HEK293T (cell line): Measurements from ENCODE around the gene SCMH1.

Experiments used
- CTCF ChIA-PET: fragments of 350-600 bp; formaldehyde crosslinking; extraction: SDS; loops from one replicate; lab custom pipeline; 2021; ENCODE audit warnings: antibody characterized with exemption, inconsistent platforms; lab: Yijun Ruan, JAX
- POLR2A ChIA-PET: fragments of 350-600 bp; formaldehyde crosslinking; extraction: SDS; loops from one replicate; lab custom pipeline; 2020; ENCODE audit warnings: antibody characterized with exemption, inconsistent platforms; lab: Yijun Ruan, JAX
- DNase-seq: peaks from one replicate; pipeline ENCODE4 v3.0.0; 2012; ENCODE audit warnings: mixed read lengths; ENCODE audit errors: extremely low spot score
- ARNT ChIP-seq: fragments of 450-650 bp; IDR thresholded peaks from 2 replicates; pipeline ENCODE4 v1.6.1; 2017; ENCODE audit warnings: mild to moderate bottlenecking
- BHLHE40 ChIP-seq: fragments of 450-650 bp; IDR thresholded peaks from 2 replicates; pipeline ENCODE4 v1.6.1; 2016; ENCODE audit warnings: mild to moderate bottlenecking, moderate library complexity, borderline replicate concordance
- CTBP1 ChIP-seq: fragments of 450-650 bp; IDR thresholded peaks from 2 replicates; pipeline ENCODE4 v1.6.1; 2016; ENCODE audit warnings: borderline replicate concordance
- ELF4 ChIP-seq: fragments of 450-650 bp; IDR thresholded peaks from 2 replicates; pipeline ENCODE4 v1.6.1; 2017; ENCODE audit warnings: antibody characterized with exemption
- FOXA1 ChIP-seq: fragments of 450-650 bp; IDR thresholded peaks from 2 replicates; pipeline ENCODE4 v1.6.1; 2016; ENCODE audit warnings: mild to moderate bottlenecking
- FOXK2 ChIP-seq: fragments of 450-650 bp; IDR thresholded peaks from 2 replicates; pipeline ENCODE4 v1.6.1; 2016; ENCODE audit warnings: mild to moderate bottlenecking
- FOXM1 ChIP-seq: fragments of 450-650 bp; IDR thresholded peaks from 2 replicates; pipeline ENCODE4 v1.6.1; 2017; ENCODE audit warnings: mild to moderate bottlenecking, borderline replicate concordance
- HDGF ChIP-seq: fragments of 450-650 bp; IDR thresholded peaks from 2 replicates; pipeline ENCODE4 v1.6.1; 2017; ENCODE audit warnings: antibody characterized with exemption, borderline replicate concordance
- L3MBTL2 ChIP-seq: fragments of 450-650 bp; conservative IDR thresholded peaks from 2 replicates; pipeline ENCODE4 v1.6.1; 2016; ENCODE audit warnings: mild to moderate bottlenecking
- LEF1 ChIP-seq: fragments of 450-650 bp; IDR thresholded peaks from 2 replicates; pipeline ENCODE4 v1.6.1; 2017; ENCODE audit warnings: mild to moderate bottlenecking, borderline replicate concordance
- NFRKB ChIP-seq: fragments of 450-650 bp; IDR thresholded peaks from 2 replicates; pipeline ENCODE4 v1.6.1; 2016; ENCODE audit warnings: mild to moderate bottlenecking, moderate library complexity
- PKNOX1 ChIP-seq: fragments of 450-650 bp; IDR thresholded peaks from 2 replicates; pipeline ENCODE4 v1.6.1; 2016
- SP1 ChIP-seq: fragments of 450-650 bp; IDR thresholded peaks from 2 replicates; pipeline ENCODE4 v1.6.1; 2017
- SUZ12 ChIP-seq: fragments of 450-650 bp; IDR thresholded peaks from 2 replicates; pipeline ENCODE4 v1.6.1; 2016; ENCODE audit warnings: mild to moderate bottlenecking
- TARDBP ChIP-seq: fragments of 450-650 bp; IDR thresholded peaks from 2 replicates; pipeline ENCODE4 v1.6.1; 2016
- ZNF384 ChIP-seq: fragments of 450-650 bp; IDR thresholded peaks from 2 replicates; pipeline ENCODE4 v1.6.1; 2016

SCMH1 gene

GRCh38 chr1:41097105-41097504, 145.0 kb downstream of the SCMH1 start:
- DNase-seq, result no peak
- ChIA-PET POLR2A (no interaction called here), CTCF (no interaction called here)
- TF ChIP-seq L3MBTL2, result no peak
- no peak for TF ChIP-seq SP1
- TF ChIP-seq FOXK2, result no peak
- no peak for TF ChIP-seq ELF4
- no peak for TF ChIP-seq ZNF384
- TF ChIP-seq ARNT, result no peak
- no peak for TF ChIP-seq FOXM1
- no peak for TF ChIP-seq TARDBP
- no peak for TF ChIP-seq PKNOX1
- no peak for TF ChIP-seq HDGF
- no peak for TF ChIP-seq FOXA1

- DNase-seq, result no peak
- CTCF ChIA-PET, result no interaction called here
- no peak for TF ChIP-seq SUZ12
- no peak for TF ChIP-seq ARNT
- TF ChIP-seq SP1, result no peak
- no peak for TF ChIP-seq FOXM1
- TF ChIP-seq FOXK2, result no peak
- POLR2A ChIA-PET, result no interaction called here
Observed at GRCh38 chr1:41093826-41094225, 148.3 kb downstream of the SCMH1 start.

GRCh38 chr1:41086921-41087320, 155.2 kb downstream of the SCMH1 start:
- ChIA-PET POLR2A (no interaction called here), CTCF (interaction anchor here (1.4 kb wide), 1 partner anchor 429 kb away, joined by 3 read pairs; no protein-coding TSS in a partner anchor)
- no peak for TF ChIP-seq HDGF
- no peak for TF ChIP-seq ARNT
- TF ChIP-seq ELF4, result no peak
- TF ChIP-seq SUZ12, result no peak
- no peak for TF ChIP-seq FOXM1
- DNase-seq, result no peak

- no peak for TF ChIP-seq ARNT
- TF ChIP-seq L3MBTL2, result no peak
- TF ChIP-seq CTBP1, result no peak
- DNase-seq, result no peak
- CTCF ChIA-PET, result no interaction called here
- POLR2A ChIA-PET, result no interaction called here
Observed at GRCh38 chr1:41078616-41079015, 163.5 kb downstream of the SCMH1 start.

- TF ChIP-seq BHLHE40 (no peak), ARNT (no peak), FOXA1 (no peak), ZNF384 (no peak), NFRKB (no peak), ELF4 (no peak), L3MBTL2 (no peak), HDGF (no peak), FOXK2 (no peak), LEF1 (no peak), TARDBP (no peak), FOXM1 (no peak)
- DNase-seq, result no peak
- CTCF ChIA-PET, result no interaction called here
- POLR2A ChIA-PET, result no interaction called here
Observed at GRCh38 chr1:41078193-41078592, 163.9 kb downstream of the SCMH1 start.

GRCh38 chr1:41073971-41074370, 168.1 kb downstream of the SCMH1 start:
- CTCF ChIA-PET, result no interaction called here
- no peak for TF ChIP-seq FOXM1
- TF ChIP-seq L3MBTL2, result no peak
- TF ChIP-seq ZNF384, result no peak
- no peak for TF ChIP-seq FOXA1
- TF ChIP-seq FOXK2, result no peak
- DNase-seq, result no peak
- POLR2A ChIA-PET, result no interaction called here

GRCh38 chr1:41072051-41072450, 170.1 kb downstream of the SCMH1 start:
- DNase-seq, result no peak
- TF ChIP-seq CTBP1 (no peak), PKNOX1 (no peak), ZNF384 (no peak), LEF1 (no peak), ELF4 (no peak), FOXM1 (no peak), NFRKB (no peak), TARDBP (no peak), ARNT (no peak), FOXK2 (no peak), SUZ12 (no peak), SP1 (no peak), BHLHE40 (no peak), L3MBTL2 (no peak), FOXA1 (no peak)
- ChIA-PET CTCF (no interaction called here), POLR2A (no interaction called here)

- DNase-seq, result no peak
- ChIA-PET CTCF (no interaction called here), POLR2A (no interaction called here)
- TF ChIP-seq BHLHE40 (no peak), NFRKB (no peak), LEF1 (no peak), ELF4 (no peak), ARNT (no peak), CTBP1 (no peak), SP1 (no peak), TARDBP (no peak), FOXM1 (no peak), FOXA1 (no peak), FOXK2 (no peak), ZNF384 (no peak), HDGF (no peak), SUZ12 (no peak), L3MBTL2 (no peak), PKNOX1 (no peak)
Observed at GRCh38 chr1:41056907-41057306, 185.2 kb downstream of the SCMH1 start.
